Hindlimb muscle (tissue), 1 donor: Measurements from ENCODE around the gene KLHL6. TPM values are rescaled to one million over a fixed set of nuclear protein-coding genes. Genes with fewer than 3 reads are reported as not detected.

Experiments
- DNase-seq: peaks from one replicate; pipeline ENCODE4 v3.0.0-alpha.2; 2013
- polyA plus RNA-seq: library from polyadenylated mRNA; unstranded; fragments of 120-200 nt; gene quantifications from one replicate; pipeline ENCODE4 v1.2.1, GENCODE V29; 2013; ENCODE audit not compliant: insufficient read length

Gene KLHL6
- polyA plus RNA-seq, 1 donor = 1.6 TPM

- DNase-seq = no peak
Measured at GRCh38 chr3:183563536-183563874, 8.0 kb upstream of the KLHL6 start.

GRCh38 chr3:183560607-183561006 is 5.1 kb upstream of the KLHL6 start:
- DNase-seq = no peak

GRCh38 chr3:183558495-183558894 is 3.0 kb upstream of the KLHL6 start:
- DNase-seq = no peak

- no peak for DNase-seq
Measured at GRCh38 chr3:183556722-183557121, 1.2 kb upstream of the KLHL6 start.

GRCh38 chr3:183554377-183554776 is 1.1 kb downstream of the KLHL6 start:
- no peak for DNase-seq

- DNase-seq = no peak
Measured at GRCh38 chr3:183553334-183554026, 2.0 kb downstream of the KLHL6 start.

GRCh38 chr3:183551930-183552329 is 3.6 kb downstream of the KLHL6 start:
- no peak for DNase-seq

GRCh38 chr3:183548262-183548769 is 7.2 kb downstream of the KLHL6 start:
- no peak for DNase-seq

GRCh38 chr3:183546625-183547024 is 8.9 kb downstream of the KLHL6 start:
- DNase-seq = no peak

- DNase-seq = no peak
Measured at GRCh38 chr3:183545708-183546107, 9.8 kb downstream of the KLHL6 start.

- no peak for DNase-seq
Measured at GRCh38 chr3:183542355-183542754, 13.2 kb downstream of the KLHL6 start.

GRCh38 chr3:183541738-183542137 is 13.8 kb downstream of the KLHL6 start:
- DNase-seq = no peak

GRCh38 chr3:183541235-183541655 is 14.3 kb downstream of the KLHL6 start:
- no peak for DNase-seq

GRCh38 chr3:183540501-183541234 is 14.8 kb downstream of the KLHL6 start:
- no peak for DNase-seq

- no peak for DNase-seq
Measured at GRCh38 chr3:183539811-183540210, 15.7 kb downstream of the KLHL6 start.

- DNase-seq = no peak
Measured at GRCh38 chr3:183538486-183538885, 17.0 kb downstream of the KLHL6 start.

- DNase-seq = no peak
Measured at GRCh38 chr3:183537295-183537730, 18.2 kb downstream of the KLHL6 start.

- no peak for DNase-seq
Measured at GRCh38 chr3:183536238-183536880, 19.1 kb downstream of the KLHL6 start.

- DNase-seq = no peak
Measured at GRCh38 chr3:183534249-183534648, 21.3 kb downstream of the KLHL6 start.

GRCh38 chr3:183533412-183534132 is 21.9 kb downstream of the KLHL6 start:
- DNase-seq = no peak

- DNase-seq = no peak
Measured at GRCh38 chr3:183532620-183533411, 22.7 kb downstream of the KLHL6 start.

- no peak for DNase-seq
Measured at GRCh38 chr3:183529717-183530116, 25.8 kb downstream of the KLHL6 start.
